Medulla oblongata (tissue), 1 donor: ENCODE measurements around the gene ECM2.
A peak's percentile ranks its signal among the peaks of the same experiment; 100 is the strongest.
"Not testable (repeated sequence)": the region's sequence is repeated elsewhere in the genome, so short reads cannot be mapped to it uniquely, and the experiment has no call there.

Experiments used
- DNase-seq: peaks from one replicate; pipeline ENCODE4 v3.0.0-alpha.2; 2015; ENCODE audit errors: extremely low spot score

ECM2 gene

DNA sequence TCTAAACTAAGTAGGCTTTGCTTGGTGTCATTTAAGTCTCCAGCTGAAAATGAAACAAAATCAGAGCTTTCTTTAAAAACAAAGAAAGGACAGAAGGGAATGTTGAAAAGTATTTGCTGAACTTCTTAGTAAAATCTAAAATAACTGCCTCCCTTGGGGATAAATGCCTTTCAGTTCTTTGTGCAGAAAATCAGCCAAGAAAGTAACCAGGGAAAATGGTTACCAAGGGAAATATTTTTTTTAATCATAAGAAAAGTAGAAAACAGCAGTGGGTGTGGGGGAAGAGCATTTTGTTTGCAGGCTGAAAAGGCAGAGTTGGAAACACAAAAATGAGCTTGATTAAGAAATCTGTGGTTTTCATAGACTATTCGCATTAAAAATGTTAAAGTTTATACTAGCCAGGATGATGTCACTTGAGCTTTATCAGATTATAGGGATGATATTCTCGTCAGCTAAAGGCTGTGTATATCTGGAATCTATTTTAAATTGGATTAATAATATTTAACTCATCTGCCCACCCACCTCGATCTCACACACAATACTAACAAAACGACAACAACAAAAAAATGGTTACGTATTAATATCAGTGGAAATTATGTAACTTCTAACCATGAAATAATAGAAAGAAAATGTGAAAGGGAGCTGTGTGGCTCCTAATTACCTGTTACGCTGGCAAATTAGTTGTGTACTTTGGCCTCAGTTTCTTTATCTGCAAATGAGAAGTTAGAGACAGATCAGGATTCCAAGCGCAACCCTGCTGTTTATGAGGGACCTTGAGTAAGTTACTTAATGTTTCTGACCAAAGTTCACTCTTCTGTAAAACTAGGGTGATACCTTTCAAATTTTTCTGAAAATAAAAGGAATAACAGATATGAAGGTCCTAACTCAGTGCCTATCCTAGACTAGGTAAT is at the start of gene ECM2:
Gene ECM2 (minus strand): TSS at position 51 of the 911 bp plus-strand sequence. CDS start 13,124 bp downstream, outside the sequence.
- DNase-seq = peak; percentile 22

DNA sequence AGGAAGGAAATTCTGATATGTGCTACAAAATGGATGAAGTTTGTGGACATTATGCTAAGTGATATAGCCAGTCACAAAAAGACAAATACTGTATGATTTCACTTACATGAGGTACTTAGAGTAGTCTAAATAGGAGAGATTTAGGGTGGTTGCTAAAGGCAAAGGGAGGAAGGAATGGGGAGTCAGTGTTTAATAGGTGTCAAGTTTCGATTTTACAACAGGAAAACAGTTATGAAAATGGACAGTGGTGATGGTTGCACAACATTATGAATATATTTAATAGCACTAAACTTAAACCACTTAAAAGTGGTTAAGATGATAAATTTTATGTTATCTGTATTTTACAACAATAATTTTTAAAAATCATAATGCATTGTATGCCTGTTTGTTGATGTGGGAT is 40.4 kb upstream of the ECM2 start:
- DNase-seq = no peak

DNA sequence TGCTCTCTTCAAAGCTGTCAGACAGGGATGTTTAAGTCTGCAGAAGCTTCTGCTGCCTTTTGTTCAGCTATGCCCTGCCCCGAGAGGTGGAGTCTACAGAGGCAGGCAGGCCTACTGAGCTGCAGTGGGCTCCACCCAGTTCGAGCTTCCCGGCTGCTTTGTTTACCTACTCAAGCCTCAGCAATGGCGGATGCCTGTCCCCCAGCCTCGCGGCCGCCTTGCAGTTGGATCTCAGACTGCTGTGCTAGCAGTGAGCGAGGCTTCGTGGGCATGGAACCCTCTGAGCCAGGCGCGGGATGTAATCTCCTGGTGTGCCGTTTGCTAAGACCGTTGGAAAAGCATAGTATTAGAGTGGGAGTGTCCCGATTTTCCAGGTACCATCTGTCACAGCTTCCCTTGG is 37.8 kb upstream of the ECM2 start:
- not testable (repeated sequence) for DNase-seq

DNA sequence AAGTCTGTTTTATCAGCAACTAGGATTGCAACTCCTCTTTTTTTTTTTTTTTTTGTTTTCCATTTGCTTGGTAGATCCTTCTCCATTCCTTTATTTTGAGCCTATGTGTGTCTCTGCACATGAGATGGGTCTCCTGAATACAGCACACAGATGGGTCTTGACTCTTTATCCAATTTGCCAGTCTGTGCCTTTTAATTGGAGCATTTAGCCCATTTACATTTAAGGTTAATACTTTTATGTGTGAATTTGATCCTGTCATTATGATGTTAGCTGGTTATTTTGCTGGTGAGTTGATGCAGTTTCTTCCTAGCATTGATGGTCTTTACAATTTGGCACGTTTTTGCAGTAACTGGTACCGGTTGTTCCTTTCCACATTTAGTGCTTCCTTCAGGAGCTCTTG is 36.1 kb upstream of the ECM2 start:
- DNase-seq = not testable (repeated sequence)

DNA sequence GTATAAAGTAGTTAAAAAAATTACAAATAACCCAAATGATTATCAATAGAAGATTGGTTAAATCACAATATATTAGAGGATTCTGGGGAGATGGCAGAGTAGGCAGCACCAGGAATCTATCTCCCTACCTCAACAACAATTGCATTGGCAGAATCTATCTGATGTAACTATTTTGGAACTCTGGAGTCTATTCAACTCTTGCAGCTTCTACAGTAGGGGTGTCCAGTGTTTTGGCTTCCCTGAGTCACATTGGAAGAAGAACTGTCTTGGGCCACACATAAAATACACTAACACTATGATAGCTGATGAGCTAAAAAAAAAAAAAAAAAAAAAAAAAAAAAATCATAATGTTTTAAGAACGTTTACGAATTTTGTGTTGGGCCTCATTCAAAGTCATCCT is 29.2 kb upstream of the ECM2 start:
- no peak for DNase-seq

DNA sequence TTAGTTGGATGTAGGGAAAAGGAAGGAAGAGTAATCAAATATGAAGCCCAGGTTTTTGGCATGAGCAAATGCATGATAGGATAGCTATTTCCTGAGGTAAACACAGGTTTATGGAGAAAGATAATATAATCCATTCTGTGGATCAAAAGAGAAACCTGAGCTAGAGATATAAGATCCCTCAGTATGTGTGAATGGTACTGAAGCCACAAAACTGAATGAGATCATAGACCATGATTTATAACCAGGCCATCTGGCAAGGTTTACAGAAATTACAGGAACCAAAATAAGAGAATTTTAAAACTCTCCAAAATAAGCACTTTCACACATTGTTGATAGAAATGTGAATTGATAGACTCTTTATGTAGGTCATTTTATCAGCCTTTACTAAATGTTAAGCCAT is 28.7 kb upstream of the ECM2 start:
- no peak for DNase-seq

DNA sequence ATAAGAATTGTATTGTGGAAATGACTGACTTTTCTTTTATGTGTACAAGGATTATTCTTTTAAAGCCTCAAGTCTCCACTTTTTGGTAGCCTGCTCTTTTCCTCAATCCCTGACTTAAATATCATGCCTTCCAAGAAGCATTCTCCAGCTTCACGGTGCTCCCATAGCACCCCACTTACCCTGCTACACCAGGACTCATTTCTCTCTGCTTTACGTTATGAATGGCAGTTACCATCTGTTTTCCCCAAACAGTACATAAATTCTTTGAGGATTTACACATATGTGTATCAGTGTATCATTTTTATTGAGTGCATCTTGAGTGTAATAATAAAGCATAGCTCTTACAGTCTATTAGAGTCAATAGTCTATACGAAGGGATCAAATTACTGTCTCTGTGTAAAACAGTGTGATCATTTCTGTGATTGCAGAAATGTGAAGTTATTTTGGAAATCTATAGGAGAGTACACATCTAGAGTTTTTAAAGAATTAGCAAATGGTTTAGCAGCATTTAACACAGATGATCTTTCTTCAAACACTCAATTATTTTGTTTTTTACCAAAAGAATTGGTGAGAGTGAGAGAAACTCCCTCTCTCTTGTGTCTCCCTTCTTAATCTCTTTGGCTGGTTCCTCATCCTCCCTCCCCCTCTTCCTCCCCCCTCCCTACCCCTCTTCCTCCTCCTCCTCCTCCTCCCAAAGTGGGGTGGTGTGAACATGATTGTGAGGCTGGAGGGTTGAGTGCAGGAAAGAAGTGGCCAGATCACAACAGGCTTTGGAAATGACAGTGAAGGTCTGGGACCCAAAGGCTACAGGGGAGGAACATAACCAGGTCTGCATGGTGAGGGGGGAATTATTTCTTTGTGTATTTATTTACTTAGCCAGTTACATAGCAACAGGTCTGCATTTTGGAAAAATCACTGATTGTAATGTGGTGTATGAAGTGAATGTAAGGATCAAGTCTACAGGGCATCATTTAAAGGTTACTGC is 27.6 kb upstream of the ECM2 start:
- DNase-seq = no peak

DNA sequence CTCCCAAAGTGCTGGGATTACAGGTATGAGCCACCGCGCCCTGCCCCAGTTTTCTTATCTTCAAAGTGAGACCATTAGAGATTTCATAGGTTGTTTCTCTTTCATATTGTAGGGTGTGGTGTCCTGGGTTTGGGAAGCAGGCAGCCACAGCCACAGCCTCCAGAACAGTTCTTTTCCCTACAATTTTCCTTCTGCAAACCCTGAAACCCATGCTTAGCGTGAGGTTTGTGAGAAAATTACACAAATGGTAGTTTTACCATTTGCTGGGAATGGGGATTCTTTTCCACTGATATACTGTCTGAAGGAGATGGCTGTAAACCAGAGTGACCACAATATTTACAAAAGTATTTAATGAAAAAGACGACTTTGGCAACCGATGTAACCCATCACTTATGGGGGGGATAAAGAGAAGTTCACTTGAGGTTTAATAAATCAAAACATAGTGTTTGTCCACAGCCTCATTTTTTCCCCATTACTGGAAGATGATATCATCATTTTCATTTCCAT is 26.7 kb upstream of the ECM2 start:
- no peak for DNase-seq

DNA sequence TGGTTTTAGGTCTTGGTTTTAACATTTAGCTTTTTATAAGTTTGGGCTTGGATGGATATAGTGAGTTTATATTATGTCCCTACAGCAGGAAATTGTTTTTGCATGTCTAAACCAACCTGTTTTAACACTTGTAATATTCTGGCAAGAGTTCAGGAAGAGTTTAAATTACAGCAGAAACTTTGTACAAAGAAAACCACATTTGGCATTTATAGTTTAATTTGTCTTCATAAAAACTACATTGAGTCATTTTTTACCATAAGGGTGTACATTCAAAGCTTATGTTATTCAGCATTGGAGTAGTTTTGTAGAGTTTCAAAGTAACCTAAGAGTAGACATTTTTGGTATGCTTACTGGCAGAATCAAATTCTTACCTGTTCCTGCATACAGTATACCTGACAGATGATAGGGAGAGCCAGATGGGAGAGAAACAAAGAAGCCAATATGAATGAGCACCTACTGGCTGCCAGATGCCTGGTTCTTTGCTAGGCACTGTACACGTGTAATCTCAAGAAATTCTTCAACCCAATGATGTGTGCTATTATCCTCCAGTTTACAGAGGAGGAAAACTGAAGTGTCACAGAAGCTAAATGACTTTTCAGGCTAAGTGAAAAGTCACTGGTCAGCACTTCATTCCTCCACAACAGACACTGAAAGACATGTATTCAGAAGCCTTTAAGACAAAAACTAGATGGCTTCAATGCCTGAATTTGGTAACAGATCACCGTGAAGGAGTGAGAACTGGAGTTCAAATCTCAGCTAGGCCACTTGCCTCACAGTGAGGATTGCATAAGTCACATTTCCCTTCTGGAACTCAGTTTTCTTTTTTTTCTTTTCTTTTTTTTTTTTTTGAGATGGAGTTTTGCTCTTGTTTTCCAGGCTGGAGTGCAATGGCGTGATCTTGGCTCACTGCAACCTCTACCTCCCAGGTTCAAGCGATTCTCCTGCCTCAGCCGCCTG is 25.9 kb upstream of the ECM2 start:
- no peak for DNase-seq

DNA sequence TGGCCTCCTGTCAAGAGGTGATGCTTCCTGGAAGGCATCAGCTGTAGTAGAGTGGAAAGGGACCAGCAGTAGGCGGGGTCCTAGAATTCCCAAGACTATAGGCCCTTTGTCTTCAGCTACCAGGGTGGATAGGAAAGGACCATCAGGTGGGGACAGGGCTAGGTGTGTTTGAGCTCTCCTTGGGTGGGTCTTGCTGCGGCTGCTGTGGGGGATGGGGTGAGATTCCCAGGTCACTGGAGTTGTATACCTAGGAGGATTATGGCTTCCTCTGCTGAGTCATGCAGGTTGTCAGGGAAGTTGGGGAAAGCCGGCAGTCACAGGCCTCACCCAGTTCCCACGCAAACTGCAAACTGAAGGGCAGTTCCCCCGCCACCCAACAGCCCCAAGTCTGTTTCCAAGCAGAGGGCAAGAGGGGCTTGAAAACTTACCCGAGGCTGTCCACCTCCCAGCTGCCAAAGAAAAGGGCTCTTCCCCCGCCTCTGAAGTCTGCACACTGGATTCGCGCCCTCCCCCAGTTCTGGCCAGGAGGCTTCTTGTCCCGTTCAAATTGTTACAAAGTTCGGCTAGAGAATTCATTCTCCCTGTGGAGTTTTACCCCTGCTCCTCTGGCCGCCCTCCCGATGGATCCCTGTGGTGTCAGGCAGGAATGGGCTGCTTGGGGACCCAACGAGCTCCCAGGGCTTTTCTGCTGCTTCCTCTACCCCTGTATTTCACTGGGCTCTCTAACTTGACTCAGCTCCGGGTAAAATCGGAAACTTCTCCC is 23.0 kb upstream of the ECM2 start:
- DNase-seq = no peak

DNA sequence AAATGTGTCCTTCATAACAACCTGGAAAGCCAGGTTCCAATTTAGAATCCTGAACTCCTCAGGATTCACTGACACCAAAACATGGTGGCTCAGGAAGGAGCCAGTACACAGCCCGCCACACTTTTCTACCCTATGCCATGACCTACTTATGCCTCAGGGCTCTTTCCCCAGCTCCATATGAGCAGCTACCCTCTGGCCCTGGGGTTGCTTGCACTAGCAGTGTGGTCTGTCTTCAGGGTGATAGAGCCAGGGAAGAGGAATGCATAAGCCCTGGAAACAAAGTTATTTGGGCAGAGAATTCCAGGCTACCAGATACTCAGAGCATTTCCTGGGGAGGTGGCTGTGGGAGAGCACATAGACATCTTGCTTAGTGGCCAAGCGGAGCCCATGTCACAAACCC is 15.0 kb upstream of the ECM2 start:
- DNase-seq = no peak

DNA sequence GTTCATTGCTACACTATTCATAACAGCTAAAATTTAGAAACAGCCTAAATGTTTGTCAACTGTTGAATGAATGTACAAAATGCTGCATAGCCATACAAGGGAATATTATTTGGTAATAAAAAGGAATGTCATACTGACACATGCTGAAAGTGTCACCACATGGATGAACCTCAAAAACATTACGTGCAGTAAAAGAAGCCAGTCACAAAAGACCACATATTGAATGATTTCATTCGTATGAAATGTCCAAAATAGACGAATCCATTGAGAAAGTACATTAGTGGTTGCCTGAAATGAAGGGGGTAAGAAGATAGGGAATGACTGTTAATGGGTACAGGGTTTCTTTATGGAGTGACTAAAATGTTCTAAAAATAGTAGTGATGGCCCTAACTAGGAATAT is 11.6 kb upstream of the ECM2 start:
- no peak for DNase-seq

DNA sequence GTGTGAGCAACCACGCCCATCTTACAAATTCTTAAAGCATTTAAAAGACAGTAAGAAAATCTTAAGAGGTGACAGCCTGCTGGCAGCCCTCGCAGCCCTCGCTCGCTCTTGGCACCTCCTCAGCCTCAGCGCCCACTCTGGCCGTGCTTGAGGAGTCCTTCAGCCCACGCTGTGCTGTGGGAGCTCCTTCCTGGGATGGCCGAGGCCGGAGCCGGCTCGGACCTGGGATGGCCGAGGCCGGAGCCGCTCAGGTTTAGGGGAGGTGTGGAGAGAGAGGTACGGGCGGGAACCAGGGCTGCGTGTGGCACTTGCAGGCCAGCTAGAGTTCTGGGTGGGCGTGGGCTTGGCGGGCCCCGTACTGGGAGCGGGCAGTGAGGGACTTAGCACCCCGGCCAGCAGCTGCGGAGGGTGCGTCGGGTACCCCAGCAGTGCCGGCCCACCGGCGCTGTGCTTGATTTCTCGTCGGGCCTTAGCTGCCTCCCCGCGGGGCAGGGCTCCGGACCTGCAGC is 9.3 kb upstream of the ECM2 start:
- no peak for DNase-seq

DNA sequence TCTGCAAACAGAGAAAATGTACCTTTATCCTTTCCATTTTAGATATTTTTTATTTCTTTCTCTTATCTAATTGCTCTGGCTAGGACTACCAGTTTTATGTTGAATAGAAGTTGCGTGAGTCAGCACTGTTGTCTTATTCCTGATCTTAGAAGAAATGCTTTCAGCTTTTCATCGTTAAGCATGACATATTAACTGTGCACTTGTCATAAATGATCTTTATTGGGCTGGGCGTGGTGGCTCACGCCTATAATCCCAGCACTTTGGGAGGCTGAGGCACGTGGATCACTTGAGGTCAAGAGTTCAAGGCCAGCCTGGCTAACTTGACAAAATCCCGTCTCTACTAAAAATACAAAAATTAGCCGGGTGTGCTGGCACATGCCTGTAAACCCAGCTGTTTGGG is 8.2 kb upstream of the ECM2 start:
- no peak for DNase-seq

DNA sequence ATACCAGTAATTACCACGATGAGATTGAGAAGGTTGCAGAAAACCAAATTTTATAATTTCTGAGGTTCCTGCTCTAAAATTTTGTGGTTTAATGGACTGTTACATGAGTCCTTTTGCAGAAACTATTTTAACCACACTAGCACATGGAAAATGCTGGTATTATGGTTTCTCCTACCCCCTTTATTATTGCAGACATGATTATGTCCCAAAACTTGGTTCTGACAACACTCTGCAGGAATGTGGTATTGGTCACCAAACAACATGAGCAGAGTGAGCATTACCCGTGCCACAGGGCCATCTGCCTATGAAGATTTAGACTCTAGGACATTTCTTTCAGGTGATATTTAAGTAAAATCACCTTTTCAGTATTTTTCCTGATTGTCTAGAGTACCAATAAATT is 2.8 kb upstream of the ECM2 start:
- DNase-seq = no peak

DNA sequence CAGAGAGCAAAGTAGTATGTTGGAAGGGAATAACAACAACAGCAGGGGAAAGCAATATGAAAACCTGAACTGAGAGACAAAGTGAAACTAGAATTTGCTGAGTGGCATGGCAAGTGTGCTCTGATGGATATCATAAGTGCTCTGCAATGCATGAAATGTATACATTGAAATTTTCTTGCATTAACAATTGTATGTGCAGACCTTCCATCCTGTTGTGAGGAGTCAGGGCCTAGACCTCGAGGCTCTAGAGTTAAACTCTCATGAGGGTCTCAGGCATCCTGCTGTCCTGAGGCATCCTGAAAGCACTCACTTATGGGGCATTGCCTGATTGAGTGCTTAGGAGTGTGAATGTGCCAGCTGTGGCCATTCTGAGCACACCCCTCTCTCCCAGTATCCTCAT is 1.1 kb downstream of the ECM2 start:
- DNase-seq = peak; percentile 10

DNA sequence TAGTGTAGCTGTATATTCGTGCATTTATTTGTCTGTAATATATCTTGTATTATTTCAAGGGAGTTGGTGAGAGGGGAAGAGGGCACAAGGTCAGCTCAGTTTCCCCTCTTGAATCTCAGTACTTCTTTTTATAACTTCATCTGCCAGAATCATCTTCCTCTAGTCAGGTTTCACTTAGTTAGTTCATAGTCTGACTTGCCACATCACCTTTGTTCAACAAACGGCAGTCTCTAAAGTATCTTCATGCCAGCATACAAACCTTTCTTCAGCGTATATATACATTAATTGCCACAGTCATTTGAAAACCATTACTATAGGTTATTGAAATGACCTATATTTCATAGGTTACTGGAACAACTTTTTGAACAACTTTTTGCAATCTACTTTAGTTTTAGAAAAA is 1.6 kb downstream of the ECM2 start:
- DNase-seq = no peak

DNA sequence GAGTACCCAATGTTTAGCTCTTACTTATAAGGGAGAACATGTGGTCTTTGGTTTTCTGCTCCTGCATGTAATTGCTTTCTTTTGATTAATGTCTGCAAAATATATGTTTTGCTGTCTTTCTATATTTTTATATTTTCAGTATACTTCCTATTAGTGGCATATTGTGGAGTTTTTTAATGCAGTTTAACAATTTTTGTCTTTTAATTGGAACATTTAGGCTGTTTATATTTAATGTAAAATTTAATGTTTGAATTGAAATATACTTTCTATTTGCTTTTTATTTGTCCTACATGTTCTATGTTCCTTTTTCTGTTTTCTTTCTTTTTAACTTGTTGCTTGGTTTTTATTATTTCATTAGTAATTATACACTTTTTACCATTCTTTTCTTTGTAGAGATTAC is 4.9 kb downstream of the ECM2 start:
- DNase-seq = no peak

DNA sequence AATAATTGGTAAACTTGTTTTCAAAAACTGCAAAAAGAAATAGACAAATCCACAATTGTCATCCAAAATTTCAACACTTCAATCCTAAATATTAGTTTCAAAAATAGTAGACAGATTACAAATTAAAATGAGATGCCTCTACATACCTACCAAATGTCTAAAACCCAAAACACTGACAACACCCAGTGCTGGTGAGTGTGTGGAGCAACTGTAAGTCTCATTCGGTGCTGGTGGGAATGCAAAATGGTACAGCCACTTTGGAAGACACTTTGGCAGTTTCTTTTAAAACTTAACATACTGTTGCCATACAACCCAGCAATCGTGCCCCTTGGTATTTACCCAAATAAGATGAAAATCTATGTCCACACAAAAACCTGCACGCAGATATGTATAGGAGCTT is 6.7 kb downstream of the ECM2 start:
- DNase-seq = no peak

DNA sequence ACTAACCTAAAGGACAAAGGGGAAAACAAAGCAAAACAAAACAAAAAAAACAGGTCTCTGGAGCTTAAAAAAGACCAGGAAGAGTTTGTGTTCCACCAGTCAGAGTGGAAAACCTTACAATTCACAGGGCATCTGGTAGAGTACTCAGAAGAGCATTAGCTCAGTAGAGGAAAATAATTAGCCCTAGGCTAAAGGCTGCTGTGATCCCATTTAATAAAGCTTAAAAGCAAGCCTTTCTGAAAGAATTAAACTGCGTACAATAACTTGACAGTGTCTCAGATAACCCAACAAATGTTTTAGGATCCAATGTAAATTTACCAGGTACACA is 7.3 kb downstream of the ECM2 start:
- DNase-seq = no peak
